MCF 10A (cell line): ENCODE data around the gene LOXL4. TPM values are rescaled to one million over a fixed set of nuclear protein-coding genes. Genes with fewer than 3 reads are reported as not detected.
A peak's percentile ranks its signal among the peaks of the same experiment; 100 is the strongest.

Experiments
- BruUV-seq: library from RNA; stranded (reverse); fragments of 400-500 nt; replicated peaks from 2 replicates; lab custom pipeline; 2021; lab: Mats Ljungman, UMichigan
- CTCF ChIA-PET: fragments of 300-600 bp; sonication (Branson Sonifier 250); formaldehyde crosslinking; extraction: SDS; loops from one replicate; lab custom pipeline; 2021; ENCODE audit warnings: antibody characterized with exemption, inconsistent platforms; lab: Yijun Ruan, JAX
- POLR2A ChIA-PET: fragments of 300-600, 350-650 bp; sonication (Branson Sonifier 250); formaldehyde crosslinking; extraction: SDS; loops from one replicate; lab custom pipeline; 2020; ENCODE audit warnings: antibody characterized with exemption, inconsistent platforms; lab: Yijun Ruan, JAX
- DNase-seq: peaks from one replicate; pipeline ENCODE4 v3.0.0-alpha.2; 2018; ENCODE audit not compliant: unreplicated experiment
- H3K27ac Mint-ChIP-seq: one replicate; pipeline ENCODE4 v1.8.0; 2022; ENCODE audit warnings: mild to moderate bottlenecking, low read depth, mixed read lengths; ENCODE audit not compliant: unreplicated experiment
- H3K27me3 Mint-ChIP-seq: one replicate; pipeline ENCODE4 v1.8.0; 2022; ENCODE audit warnings: mixed read lengths; ENCODE audit not compliant: insufficient read depth, unreplicated experiment
- H3K36me3 Mint-ChIP-seq: one replicate; pipeline ENCODE4 v1.8.0; 2022; ENCODE audit warnings: mild to moderate bottlenecking, moderate library complexity, mixed read lengths; ENCODE audit not compliant: insufficient read depth, unreplicated experiment
- H3K4me1 Mint-ChIP-seq: one replicate; pipeline ENCODE4 v1.8.0; 2022; ENCODE audit warnings: mixed read lengths; ENCODE audit not compliant: insufficient read depth, unreplicated experiment
- H3K4me3 Mint-ChIP-seq: one replicate; pipeline ENCODE4 v1.8.0; 2022; ENCODE audit warnings: mild to moderate bottlenecking, moderate library complexity, mixed read lengths; ENCODE audit not compliant: unreplicated experiment
- H3K9me3 Mint-ChIP-seq: one replicate; pipeline ENCODE4 v1.8.0; 2022; ENCODE audit warnings: mixed read lengths; ENCODE audit not compliant: unreplicated experiment
- CTCF ChIP-seq: fragments of 200-600 bp; IDR thresholded peaks from one replicate; pipeline ENCODE4 v1.8.0; 2022; ENCODE audit warnings: antibody characterized with exemption, mild to moderate bottlenecking; ENCODE audit not compliant: unreplicated experiment
- intact Hi-C: fragments of 100-400 bp; cut with micrococcal nuclease; formaldehyde crosslinking; loops from 2 replicates; pipeline ENCODE4 v1.14.1; 2022
- total RNA-seq: library from RNA; stranded (reverse); gene quantifications from 2 replicates; pipeline ENCODE4 v1.2.3, GENCODE V29; 2022

Gene LOXL4
- total RNA-seq, 1 experiment from 2014 or later, result not detected

GRCh38 chr10:98314532-98315284 is 46.7 kb upstream of the LOXL4 start:
- Mint-ChIP-seq H3K27ac (no peak overlapping the region), H3K9me3 (no peaks in the 10 kb centered on the region), H3K4me3 (no peak overlapping the region)

GRCh38 chr10:98313598-98313997 is 45.6 kb upstream of the LOXL4 start:
- H3K4me3 Mint-ChIP-seq, result no peak overlapping the region
- peaks cover 9% of the 10 kb centered on the region for H3K36me3 Mint-ChIP-seq
- no peak overlapping the region for H3K27ac Mint-ChIP-seq
- H3K9me3 Mint-ChIP-seq, result no peaks in the 10 kb centered on the region
- DNase-seq, result no peak
- H3K27me3 Mint-ChIP-seq, result no peaks in the 10 kb centered on the region
- TF ChIP-seq CTCF, result no peak
- peaks cover 19% of the 10 kb centered on the region for H3K4me1 Mint-ChIP-seq
- no TSS peak for BruUV-seq
- POLR2A ChIA-PET, result interaction anchor here (1.3 kb wide), 1 partner anchor 9 kb away, joined by 4 read pairs; no protein-coding TSS in a partner anchor
- CTCF ChIA-PET, result interaction anchor here (0.5 to 4.2 kb wide), 6 partner anchors 17 to 426 kb away, joined by 3 to 26 read pairs (median 6); no protein-coding TSS in a partner anchor
- intact Hi-C loops, result no loop called here

More at GRCh38 chr10:98314532-98315284, 46.7 kb upstream of the LOXL4 start:
- peak; percentile 54 for DNase-seq
- H3K36me3 Mint-ChIP-seq, result peaks cover 9% of the 10 kb centered on the region
- intact Hi-C loops, result no loop called here
- BruUV-seq, result no TSS peak
- CTCF ChIA-PET, result interaction anchor here (0.9 to 4.2 kb wide), 5 partner anchors 25 to 269 kb away, joined by 3 to 26 read pairs (median 3); no protein-coding TSS in a partner anchor
- H3K4me1 Mint-ChIP-seq, result peaks cover 19% of the 10 kb centered on the region
- no peaks in the 10 kb centered on the region for H3K27me3 Mint-ChIP-seq
- POLR2A ChIA-PET, result interaction anchor here (1.3 kb wide), 1 partner anchor 10 kb away, joined by 4 read pairs; no protein-coding TSS in a partner anchor
- TF ChIP-seq CTCF, result no peak

GRCh38 chr10:98312822-98313221 is 44.8 kb upstream of the LOXL4 start:
- TF ChIP-seq CTCF, result no peak
- intact Hi-C loops, result no loop called here

GRCh38 chr10:98312349-98312748 is 44.4 kb upstream of the LOXL4 start:
- H3K27me3 Mint-ChIP-seq, result no peaks in the 10 kb centered on the region
- no peak overlapping the region for H3K4me3 Mint-ChIP-seq
- H3K4me1 Mint-ChIP-seq, result peaks cover 19% of the 10 kb centered on the region
- no peaks in the 10 kb centered on the region for H3K36me3 Mint-ChIP-seq
- no TSS peak for BruUV-seq
- intact Hi-C loops, result no loop called here
- ChIA-PET CTCF (interaction anchor here (0.6 to 4.2 kb wide), 6 partner anchors 10 to 433 kb away, joined by 3 to 26 read pairs (median 4); no protein-coding TSS in a partner anchor), POLR2A (no interaction called here)
- H3K27ac Mint-ChIP-seq, result no peak overlapping the region
- DNase-seq, result no peak
- no peak for TF ChIP-seq CTCF
- H3K9me3 Mint-ChIP-seq, result no peaks in the 10 kb centered on the region

More at GRCh38 chr10:98312822-98313221, 44.8 kb upstream of the LOXL4 start:
- no peak for DNase-seq
- Mint-ChIP-seq H3K36me3 (peaks cover 2% of the 10 kb centered on the region), H3K4me1 (peaks cover 19% of the 10 kb centered on the region), H3K9me3 (no peaks in the 10 kb centered on the region), H3K27ac (no peak overlapping the region), H3K4me3 (no peak overlapping the region), H3K27me3 (no peaks in the 10 kb centered on the region)
- BruUV-seq, result no TSS peak
- CTCF ChIA-PET, result interaction anchor here (0.6 to 4.2 kb wide), 7 partner anchors 10 to 433 kb away, joined by 3 to 26 read pairs (median 5); no protein-coding TSS in a partner anchor
- POLR2A ChIA-PET, result no interaction called here
